Stimulated activated CD8-positive, alpha-beta memory T cell treated with anti-CD3 and anti-CD28 coated beads, Interleukin-15, amount 100 ng/mL, for 24 hours (primary cell): ENCODE results near the gene CAMTA2.

ENCODE experiments used
- DNase-seq: peaks from one replicate; pipeline ENCODE4 v3.0.0-alpha.2; 2020; ENCODE audit warnings: low read depth

Gene CAMTA2

GRCh38 chr17:4969047-4969550 lies 18.4 kb downstream of the CAMTA2 start:
- DNase-seq = no peak

DNA sequence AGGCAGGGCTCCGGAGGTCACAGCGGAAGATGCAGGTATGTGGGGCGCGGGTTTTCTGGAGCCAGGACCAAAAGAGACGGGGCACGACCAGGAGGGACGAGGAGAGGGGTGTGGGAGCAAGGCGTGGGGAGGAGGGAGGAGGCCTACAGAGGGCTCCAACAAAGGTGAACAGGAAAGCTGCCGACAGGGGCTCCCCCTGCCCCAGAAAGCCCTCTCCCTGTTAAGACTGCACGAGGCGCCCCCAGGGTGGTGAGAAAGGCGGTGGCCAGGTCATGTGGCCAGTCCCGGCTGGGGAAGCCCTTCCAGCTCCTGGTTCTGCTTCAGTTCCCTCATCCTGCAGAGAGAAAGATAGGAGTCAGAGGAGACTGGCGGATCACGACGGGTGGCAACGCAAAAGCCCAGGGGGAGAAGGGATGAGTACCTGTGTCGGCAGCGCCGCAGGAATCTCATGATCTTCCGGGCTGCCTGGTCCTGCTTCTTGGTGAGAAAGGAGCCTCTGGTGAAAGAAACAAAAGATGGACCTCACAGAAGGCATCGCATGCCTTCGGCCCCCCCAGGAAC lies 18.9 kb downstream of the CAMTA2 start:
- no peak for DNase-seq

- peak; percentile 79 for DNase-seq
These were observed 19.7 kb downstream of the CAMTA2 start, which contains the start of gene SPAG7 for GRCh38 chr17:4967539-4968485. Gene SPAG7, minus strand, starts transcription at chr17:4967817. Its CDS starts 13 bp downstream, at chr17:4967804.

- peak; percentile 65 for DNase-seq
These were observed 20.5 kb downstream of the CAMTA2 start for GRCh38 chr17:4966844-4967538.

- DNase-seq = no peak
These were observed 22.0 kb downstream of the CAMTA2 start for GRCh38 chr17:4965311-4965986.

DNA sequence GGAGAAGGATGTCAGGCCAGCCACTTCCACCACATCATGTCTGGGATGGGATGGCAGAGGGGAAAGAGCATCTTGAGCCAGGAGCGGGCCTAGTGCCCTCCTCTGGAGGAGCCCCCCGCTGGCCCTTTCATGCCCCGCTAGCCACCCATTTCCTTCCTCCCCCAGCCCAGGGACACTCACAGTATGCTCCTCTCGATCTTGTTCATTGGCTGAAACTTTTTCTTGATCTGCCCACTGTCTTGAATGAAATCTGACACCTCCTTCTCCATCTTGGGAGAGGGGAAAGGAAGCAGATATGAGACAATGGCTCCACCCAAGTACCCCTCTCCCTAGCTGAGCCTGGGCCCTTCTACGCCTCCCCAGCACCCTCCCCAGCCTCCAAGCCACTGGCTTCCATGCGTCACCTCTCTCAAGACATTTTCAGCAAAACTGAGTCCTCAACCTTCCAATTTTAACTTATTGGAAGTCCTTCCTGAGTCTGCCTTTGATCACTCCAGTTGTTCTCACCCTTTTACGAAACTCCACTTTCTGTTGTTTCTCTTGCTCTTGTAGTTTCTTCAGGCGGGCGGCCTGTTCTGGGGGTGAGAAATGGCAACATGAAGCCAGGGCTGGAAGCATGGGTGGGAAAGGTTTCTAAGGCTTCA lies 27.1 kb downstream of the CAMTA2 start:
- DNase-seq = no peak

GRCh38 chr17:4959261-4959965 lies 28.1 kb downstream of the CAMTA2 start:
- DNase-seq = no peak

DNA sequence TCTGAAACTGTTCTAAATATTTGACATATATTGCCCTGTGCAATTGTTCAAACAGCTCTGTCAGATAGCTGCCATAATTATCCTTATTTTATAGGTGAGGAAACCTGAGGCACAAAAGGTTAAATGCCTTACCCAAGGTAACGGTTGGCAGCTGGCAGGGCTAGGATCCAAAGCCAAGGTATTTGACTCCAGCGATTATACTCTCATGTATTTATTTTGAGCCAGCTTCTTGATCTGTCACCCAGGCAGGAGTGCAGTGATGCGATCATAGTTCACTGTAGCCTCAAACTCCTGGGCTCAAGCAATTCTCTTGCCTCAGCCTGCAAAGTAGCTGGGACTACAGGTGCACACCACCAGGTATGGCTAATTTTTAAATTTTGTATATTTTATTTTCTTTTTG lies 29.4 kb downstream of the CAMTA2 start:
- DNase-seq = no peak

- DNase-seq = no peak
These were observed 30.9 kb downstream of the CAMTA2 start for GRCh38 chr17:4956493-4957061.

DNA sequence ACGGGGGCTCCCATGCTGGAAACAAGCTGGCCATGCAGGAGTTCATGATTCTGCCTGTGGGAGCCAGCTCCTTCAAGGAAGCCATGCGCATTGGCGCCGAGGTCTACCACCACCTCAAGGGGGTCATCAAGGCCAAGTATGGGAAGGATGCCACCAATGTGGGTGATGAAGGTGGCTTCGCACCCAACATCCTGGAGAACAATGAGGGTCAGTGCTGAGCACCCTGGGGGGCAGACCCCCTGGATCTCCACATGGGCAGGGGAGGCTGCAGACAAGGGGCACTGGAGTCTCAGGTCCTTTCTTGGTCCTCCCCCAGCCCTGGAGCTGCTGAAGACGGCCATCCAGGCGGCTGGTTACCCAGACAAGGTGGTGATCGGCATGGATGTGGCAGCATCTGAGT lies 32.4 kb downstream of the CAMTA2 start:
- no peak for DNase-seq

DNA sequence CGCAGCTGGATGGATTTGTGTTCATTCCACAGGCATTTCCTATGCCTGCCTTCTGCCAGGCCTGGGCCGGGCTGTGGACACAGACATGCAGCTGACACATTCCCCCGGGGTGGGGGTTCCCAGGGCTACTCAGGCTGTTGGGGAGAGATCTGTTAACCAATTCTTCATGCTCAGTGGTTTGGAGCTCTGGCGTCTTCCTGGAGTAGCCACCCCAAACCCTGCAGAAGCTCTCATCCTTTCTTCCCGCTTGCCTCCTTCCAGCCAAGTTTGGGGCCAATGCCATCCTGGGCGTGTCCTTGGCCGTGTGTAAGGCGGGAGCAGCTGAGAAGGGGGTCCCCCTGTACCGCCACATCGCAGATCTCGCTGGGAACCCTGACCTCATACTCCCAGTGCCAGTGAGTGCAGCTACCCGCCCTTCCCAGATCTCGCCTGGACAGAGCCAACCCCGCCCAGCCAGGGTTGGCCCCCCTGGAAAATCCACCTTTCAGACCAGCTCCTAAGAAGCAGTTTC lies 34.0 kb downstream of the CAMTA2 start:
- DNase-seq = no peak

- DNase-seq = no peak
These were observed 36.0 kb downstream of the CAMTA2 start for GRCh38 chr17:4951486-4951885.

- DNase-seq = no peak
These were observed 36.7 kb downstream of the CAMTA2 start, which contains the start of gene ENO3 for GRCh38 chr17:4950746-4951204. Gene ENO3, plus strand, starts transcription at chr17:4951119. Its CDS starts 711 bp downstream, at chr17:4951830.

DNA sequence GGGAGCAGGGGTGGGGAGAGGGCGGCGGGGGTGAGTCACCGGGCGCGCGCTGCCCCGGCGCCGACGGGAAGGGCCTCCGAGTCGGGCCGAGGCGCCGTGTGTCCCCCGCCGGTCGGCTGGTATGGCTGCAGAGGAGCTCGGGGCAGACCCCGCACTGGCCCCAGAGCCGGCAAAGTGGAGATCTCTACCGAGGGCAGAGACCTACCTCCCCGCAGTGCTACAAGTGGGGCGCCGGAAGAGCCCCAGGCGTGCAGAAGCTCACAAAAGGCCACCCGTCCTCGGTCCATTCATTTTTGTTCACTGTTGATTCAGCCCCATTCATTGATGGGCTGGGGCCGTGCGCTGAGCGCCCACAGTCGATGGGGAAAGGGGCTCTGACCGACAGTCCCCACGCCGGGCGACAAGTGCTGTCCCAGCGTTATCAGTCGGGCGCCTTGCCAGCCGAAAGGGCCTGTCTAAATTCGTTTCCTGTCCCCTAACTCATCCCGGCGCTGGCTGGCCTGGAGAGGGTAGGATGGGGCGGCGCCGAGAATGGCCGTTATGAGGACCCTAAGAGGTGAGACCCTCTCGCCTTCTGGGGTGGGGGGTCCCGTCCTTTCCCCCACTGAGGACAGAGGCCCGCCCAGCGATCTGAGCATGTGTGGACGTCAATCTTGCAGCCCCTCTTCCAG lies 37.3 kb downstream of the CAMTA2 start:
- DNase-seq = no peak

- DNase-seq = peak; percentile 47
These were observed 38.0 kb downstream of the CAMTA2 start for GRCh38 chr17:4949321-4950074.

- peak; percentile 53 for DNase-seq
These were observed 38.5 kb downstream of the CAMTA2 start for GRCh38 chr17:4948931-4949320.

DNA sequence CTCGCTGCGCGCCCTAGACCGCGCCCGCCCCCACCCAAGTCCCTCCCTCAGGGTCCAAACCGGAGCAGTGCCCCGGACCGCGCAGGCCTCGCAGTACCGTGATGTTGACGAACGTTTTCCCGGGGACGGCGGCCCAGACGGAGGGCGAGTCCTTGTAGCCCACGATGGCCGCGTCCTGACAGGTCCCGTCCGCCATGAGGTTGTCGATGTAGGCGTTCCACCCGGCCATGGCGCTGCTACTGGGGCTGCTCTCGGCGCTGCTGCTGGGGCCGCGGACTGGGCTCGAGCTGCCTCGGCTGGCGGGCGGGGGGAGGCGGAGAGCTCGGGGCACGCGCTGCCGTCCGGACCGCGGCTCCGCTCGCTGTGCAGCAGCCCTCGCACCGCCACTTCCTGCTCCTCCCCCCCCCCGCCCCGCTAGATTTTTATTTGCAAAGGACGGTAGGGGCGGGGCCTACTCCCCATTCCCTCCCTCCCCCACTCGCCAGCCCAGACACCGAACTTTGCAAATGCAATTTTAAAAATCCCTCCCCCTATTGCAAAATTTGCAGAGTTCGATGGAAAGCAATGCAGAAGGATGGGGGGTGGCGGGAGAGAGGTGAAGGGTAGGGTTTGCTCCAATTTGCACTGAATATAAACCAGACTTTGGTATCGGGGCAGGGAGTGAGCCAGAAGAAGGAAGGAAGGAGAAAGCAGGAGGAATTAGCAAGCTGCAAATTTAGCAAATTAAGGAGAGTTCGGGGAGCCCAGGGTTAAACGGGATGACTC lies 39.1 kb downstream of the CAMTA2 start, which contains the start of gene PFN1:
Gene PFN1, minus strand, starts transcription at position 365 of the 765 bp plus-strand sequence. Its CDS starts 136 bp downstream, at position 229.
- peak; percentile 65 for DNase-seq
